RWPE1 (cell line): Measurements from ENCODE around the gene GABPA.
A peak's percentile ranks its signal among the peaks of the same experiment; 100 is the strongest.

Experiments used
- CTCF ChIA-PET: fragments of 350-600 bp; sonication (Branson Sonifier 250); formaldehyde crosslinking; extraction: SDS; loops from one replicate; lab custom pipeline; 2021; lab: Yijun Ruan, JAX
- POLR2A ChIA-PET: fragments of 400-600 bp; formaldehyde crosslinking; extraction: SDS; loops from one replicate; lab custom pipeline; 2020; ENCODE audit warnings: antibody characterized with exemption; ENCODE audit not compliant: low non-redundant PET; lab: Yijun Ruan, JAX
- DNase-seq: peaks from one replicate; pipeline ENCODE4 v3.0.0; 2012; ENCODE audit warnings: low spot score
- H3K27ac ChIP-seq: fragments of 450-650 bp; 2 replicates; pipeline ENCODE4 v1.5.1; 2017
- CTCF ChIP-seq: fragments of 450-650 bp; conservative IDR thresholded peaks from 2 replicates; pipeline ENCODE4 v1.5.1; 2017; ENCODE audit warnings: low read depth, mild to moderate bottlenecking

GABPA gene

GRCh38 chr21:25721987-25722386 lies 12.8 kb upstream of the GABPA start:
- no peak for DNase-seq
- CTCF ChIA-PET: interaction anchor here (0.8 kb wide), 1 partner anchor 14 kb away, joined by 5 read pairs; no protein-coding TSS in a partner anchor
- POLR2A ChIA-PET: no interaction called here

GRCh38 chr21:25722631-25723030 lies 12.1 kb upstream of the GABPA start:
- CTCF ChIA-PET: no interaction called here
- POLR2A ChIA-PET: no interaction called here
- no peak overlapping the region for H3K27ac ChIP-seq
- no peak for TF ChIP-seq CTCF
- DNase-seq: no peak

More at GRCh38 chr21:25721987-25722386, 12.8 kb upstream of the GABPA start:
- no peak for TF ChIP-seq CTCF
- no peak overlapping the region for H3K27ac ChIP-seq

- CTCF ChIA-PET: no interaction called here
- DNase-seq: no peak
- POLR2A ChIA-PET: no interaction called here
- TF ChIP-seq CTCF: no peak
- no peak overlapping the region for H3K27ac ChIP-seq
Measured at GRCh38 chr21:25732091-25732760, 2.5 kb upstream of the GABPA start.

GRCh38 chr21:25733859-25734653 lies 716 bp upstream of the GABPA start:
- CTCF ChIA-PET: interaction anchor here (0.7 kb wide), 1 partner anchor 25 kb away, joined by 4 read pairs; no protein-coding TSS in a partner anchor
- DNase-seq: no peak

GRCh38 chr21:25734654-25734903 lies 193 bp upstream of the GABPA start:
- POLR2A ChIA-PET: no interaction called here

More at GRCh38 chr21:25733859-25734653, 716 bp upstream of the GABPA start:
- no peak for TF ChIP-seq CTCF
- POLR2A ChIA-PET: interaction anchor here (0.6 kb wide), 1 partner anchor 24 kb away, joined by 3 read pairs; no protein-coding TSS in a partner anchor
- H3K27ac ChIP-seq: peak overlapping the region; percentile 98

More at GRCh38 chr21:25734654-25734903, 193 bp upstream of the GABPA start:
- no peak for TF ChIP-seq CTCF
- DNase-seq: no peak
- CTCF ChIA-PET: no interaction called here
- peak overlapping the region; percentile 98 for H3K27ac ChIP-seq
